ENCODE data around the gene SEZ6L.

The SEZ6L gene

DNA sequence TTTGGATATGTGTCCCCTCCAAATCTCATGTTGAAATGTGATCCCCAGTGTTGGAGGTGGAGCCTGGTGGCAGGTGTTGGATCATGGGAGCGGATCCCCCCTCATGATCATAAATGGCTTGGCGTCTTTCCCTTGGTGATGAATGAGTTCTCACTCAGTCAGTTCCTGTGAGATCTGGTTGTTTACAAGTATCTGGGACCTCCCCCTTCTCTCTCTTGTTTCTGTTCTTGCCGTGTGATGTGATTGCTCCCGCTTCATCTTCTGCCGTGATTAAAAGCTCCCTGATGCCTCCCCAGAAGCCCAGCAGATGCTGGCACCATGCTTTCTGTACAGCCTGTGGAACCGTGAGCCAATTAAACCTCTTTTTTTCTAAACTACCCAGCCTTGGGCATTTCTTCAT is 102.2 kb downstream of the SEZ6L start:
- Histone ChIP-seq H3K9me3 (no peaks in the 10 kb centered on the region), H3K4me1 (no peaks in the 10 kb centered on the region), H3K36me3 (no peaks in the 10 kb centered on the region), H3K4me3 (ENCODE audit: low read depth, low read length) (no peak overlapping the region), H3K27me3 (no peaks in the 10 kb centered on the region)
- no peak for DNase-seq
- TF ChIP-seq, protein P1, sequence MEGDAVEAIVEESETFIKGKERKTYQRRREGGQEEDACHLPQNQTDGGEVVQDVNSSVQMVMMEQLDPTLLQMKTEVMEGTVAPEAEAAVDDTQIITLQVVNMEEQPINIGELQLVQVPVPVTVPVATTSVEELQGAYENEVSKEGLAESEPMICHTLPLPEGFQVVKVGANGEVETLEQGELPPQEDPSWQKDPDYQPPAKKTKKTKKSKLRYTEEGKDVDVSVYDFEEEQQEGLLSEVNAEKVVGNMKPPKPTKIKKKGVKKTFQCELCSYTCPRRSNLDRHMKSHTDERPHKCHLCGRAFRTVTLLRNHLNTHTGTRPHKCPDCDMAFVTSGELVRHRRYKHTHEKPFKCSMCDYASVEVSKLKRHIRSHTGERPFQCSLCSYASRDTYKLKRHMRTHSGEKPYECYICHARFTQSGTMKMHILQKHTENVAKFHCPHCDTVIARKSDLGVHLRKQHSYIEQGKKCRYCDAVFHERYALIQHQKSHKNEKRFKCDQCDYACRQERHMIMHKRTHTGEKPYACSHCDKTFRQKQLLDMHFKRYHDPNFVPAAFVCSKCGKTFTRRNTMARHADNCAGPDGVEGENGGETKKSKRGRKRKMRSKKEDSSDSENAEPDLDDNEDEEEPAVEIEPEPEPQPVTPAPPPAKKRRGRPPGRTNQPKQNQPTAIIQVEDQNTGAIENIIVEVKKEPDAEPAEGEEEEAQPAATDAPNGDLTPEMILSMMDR (IDR thresholded peaks at IDR 0.05; ENCODE audit: low read depth, low read length), result no peak

DNA sequence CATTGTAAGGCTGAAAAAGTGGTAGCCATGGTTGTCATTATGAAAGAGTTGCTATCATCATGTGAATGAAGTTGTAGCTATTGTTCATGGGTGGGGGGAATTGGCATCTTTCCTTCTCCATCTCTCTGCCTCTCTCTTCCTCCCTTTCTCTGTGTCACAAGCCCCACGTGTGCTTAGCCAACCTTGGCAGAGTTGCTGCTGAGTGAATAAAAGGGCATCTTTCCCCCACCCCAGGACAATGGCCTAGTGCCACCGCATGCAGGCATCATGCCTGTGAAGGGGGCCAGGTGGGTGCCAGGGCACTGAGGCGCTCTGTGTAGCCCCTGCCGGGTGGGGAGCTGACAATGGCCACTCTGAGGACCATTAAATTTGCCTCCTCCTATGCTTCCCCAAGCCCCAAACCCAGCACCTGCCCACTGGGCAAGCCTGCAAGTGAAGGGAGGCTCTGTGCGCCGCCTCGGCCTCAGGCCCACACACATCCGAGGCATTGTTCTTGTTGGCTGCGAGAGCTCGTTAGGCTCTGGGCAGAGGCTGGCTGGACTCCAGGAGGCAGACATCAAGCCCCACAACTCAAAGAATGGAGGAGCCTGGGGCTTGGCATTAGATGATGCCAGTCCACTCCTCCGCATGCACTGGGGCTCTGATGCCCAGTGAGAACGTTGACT is 103.9 kb downstream of the SEZ6L start:
- Histone ChIP-seq H3K36me3 (no peaks in the 10 kb centered on the region), H3K4me3 (ENCODE audit: low read depth, low read length) (no peak overlapping the region), H3K27me3 (no peaks in the 10 kb centered on the region)

DNA sequence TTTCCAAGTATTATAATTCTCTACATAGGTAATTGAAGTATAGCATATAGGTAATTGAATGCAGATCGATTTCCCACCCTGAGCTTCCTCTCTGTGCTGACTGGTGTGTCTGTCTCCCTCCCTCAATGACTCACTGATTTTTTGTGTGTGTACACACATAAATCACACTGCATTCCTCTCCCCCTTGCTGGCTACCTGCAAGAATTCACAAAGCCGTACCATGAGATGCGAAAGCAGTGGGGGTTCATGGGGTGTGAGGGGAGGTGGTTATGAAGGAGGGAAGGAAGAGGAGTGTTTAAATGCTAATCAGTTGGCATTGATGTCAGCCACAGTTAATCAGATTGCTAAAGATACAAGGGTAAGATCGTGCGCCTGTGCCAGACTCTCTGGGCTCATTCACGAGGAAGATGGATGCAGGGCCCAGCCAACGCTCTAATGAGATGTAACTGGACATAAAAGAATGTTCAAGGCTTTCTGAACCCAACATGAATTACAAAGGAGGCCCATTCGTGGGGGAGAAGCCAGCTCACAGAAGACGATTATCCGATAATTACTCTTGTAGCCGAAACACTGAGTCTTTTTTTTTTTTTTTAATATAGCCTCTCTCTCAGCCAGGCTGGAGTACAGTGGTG is 107.4 kb downstream of the SEZ6L start:
- DNase-seq, result no peak
- Histone ChIP-seq H3K9me3 (no peaks in the 10 kb centered on the region), H3K4me1 (no peaks in the 10 kb centered on the region), H3K4me3 (ENCODE audit: low read depth, low read length) (no peak overlapping the region), H3K36me3 (no peaks in the 10 kb centered on the region), H3K27me3 (no peaks in the 10 kb centered on the region)
- TF ChIP-seq, protein P1 (IDR thresholded peaks at IDR 0.05; ENCODE audit: low read depth, low read length), result no peak

More for the DNA sequence above, 103.9 kb downstream of the SEZ6L start:
- TF ChIP-seq, protein P1 (IDR thresholded peaks at IDR 0.05; ENCODE audit: low read depth, low read length), result no peak
- Histone ChIP-seq H3K4me1 (no peaks in the 10 kb centered on the region), H3K9me3 (no peaks in the 10 kb centered on the region)
- DNase-seq, result no peak

DNA sequence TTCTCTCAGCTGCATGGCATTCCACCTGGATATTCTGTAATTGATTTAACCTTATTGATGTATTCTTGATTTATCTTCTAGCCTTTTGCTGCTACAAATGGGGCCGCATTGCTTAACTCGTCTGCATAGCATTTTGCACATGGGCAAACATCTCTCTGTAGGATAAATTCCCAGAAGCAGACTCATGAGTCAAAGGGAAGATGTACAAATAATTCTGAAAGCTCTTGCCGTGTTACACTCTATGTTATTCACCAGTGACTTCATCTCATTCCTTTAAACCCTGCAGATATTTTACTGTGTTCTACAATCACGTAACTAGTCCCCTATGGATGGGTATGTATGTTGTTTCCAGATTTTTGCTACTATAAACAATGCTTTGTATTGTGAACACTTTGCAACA is 112.7 kb downstream of the SEZ6L start:
- Histone ChIP-seq H3K27me3 (no peaks in the 10 kb centered on the region), H3K36me3 (no peaks in the 10 kb centered on the region), H3K4me3 (ENCODE audit: low read depth, low read length) (no peak overlapping the region), H3K4me1 (no peaks in the 10 kb centered on the region), H3K9me3 (no peaks in the 10 kb centered on the region)
- DNase-seq, result no peak
- TF ChIP-seq, protein P1 (IDR thresholded peaks at IDR 0.05; ENCODE audit: low read depth, low read length), result no peak

DNA sequence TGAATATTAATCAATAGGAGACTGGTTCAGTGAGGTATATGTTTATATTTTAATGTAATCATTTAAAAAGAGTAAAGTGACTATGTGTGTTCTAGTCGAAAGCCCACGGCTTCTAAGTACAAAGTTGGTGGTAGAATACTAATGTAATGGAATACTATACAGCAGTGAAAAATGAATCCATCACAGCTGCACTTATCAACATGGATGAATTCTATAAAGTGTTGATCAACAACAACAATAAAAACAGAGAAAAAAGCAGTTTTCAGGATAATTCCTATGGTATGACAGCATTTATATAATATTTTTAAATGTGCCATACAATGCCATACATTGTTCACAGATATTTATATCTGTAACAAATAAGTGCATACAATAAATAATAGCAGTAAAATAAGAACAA is 114.1 kb downstream of the SEZ6L start:
- no peaks in the 10 kb centered on the region for H3K4me1 ChIP-seq

DNA sequence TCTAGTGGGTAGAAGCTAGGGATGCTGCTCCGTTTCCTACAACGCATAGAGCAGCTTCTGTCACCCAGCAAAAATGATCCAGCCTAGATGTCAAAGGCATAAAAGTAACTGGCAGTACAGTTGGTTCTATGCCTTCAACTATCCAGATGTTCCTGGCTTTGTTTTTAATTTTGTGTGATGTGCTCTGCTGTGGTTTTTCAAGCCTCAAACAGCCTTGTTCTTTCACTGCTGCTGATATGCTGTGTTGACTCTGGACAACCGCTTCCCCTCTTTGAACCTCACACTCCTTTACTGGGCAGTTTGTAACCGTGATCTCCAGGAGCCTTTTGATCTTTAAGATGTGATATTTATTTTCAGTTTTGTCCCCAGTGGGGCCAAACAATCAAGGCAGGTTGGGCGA is 116.4 kb downstream of the SEZ6L start:
- no peaks in the 10 kb centered on the region for H3K36me3 ChIP-seq
- no peaks in the 10 kb centered on the region for H3K27me3 ChIP-seq
- no peak overlapping the region for H3K4me3 ChIP-seq (ENCODE audit: low read depth, low read length)
- DNase-seq, result no peak
- H3K4me1 ChIP-seq, result no peaks in the 10 kb centered on the region
- no peaks in the 10 kb centered on the region for H3K9me3 ChIP-seq
- TF ChIP-seq, protein P1 (IDR thresholded peaks at IDR 0.05; ENCODE audit: low read depth, low read length), result no peak

More for the DNA sequence above, 114.1 kb downstream of the SEZ6L start:
- H3K36me3 ChIP-seq, result no peaks in the 10 kb centered on the region
- TF ChIP-seq, protein P1 (IDR thresholded peaks at IDR 0.05; ENCODE audit: low read depth, low read length), result no peak
- no peaks in the 10 kb centered on the region for H3K27me3 ChIP-seq
- no peak for DNase-seq
- H3K4me3 ChIP-seq (ENCODE audit: low read depth, low read length), result no peak overlapping the region
- H3K9me3 ChIP-seq, result no peaks in the 10 kb centered on the region

Measured in BE2C (cell line).